AG10803 (cell line): Measurements from ENCODE around the gene GTPBP3.
"Not testable (repeated sequence)": the region's sequence is repeated elsewhere in the genome, so short reads cannot be mapped to it uniquely, and the experiment has no call there.

Source experiments
- DNase-seq: peaks from one replicate; pipeline ENCODE4 v3.0.0; 2010; ENCODE audit warnings: low read depth
- H3K4me3 ChIP-seq: 2 replicates; pipeline ENCODE4 v1.5.1; 2011; ENCODE audit warnings: mild to moderate bottlenecking, low read length, control low read depth
- TF ChIP-seq, protein P1 (sequence below): conservative IDR thresholded peaks from 2 replicates; pipeline ENCODE4 v1.5.1; 2011; ENCODE audit warnings: mild to moderate bottlenecking, low read length, control low read depth, inconsistent platforms

GTPBP3 gene, protein sequence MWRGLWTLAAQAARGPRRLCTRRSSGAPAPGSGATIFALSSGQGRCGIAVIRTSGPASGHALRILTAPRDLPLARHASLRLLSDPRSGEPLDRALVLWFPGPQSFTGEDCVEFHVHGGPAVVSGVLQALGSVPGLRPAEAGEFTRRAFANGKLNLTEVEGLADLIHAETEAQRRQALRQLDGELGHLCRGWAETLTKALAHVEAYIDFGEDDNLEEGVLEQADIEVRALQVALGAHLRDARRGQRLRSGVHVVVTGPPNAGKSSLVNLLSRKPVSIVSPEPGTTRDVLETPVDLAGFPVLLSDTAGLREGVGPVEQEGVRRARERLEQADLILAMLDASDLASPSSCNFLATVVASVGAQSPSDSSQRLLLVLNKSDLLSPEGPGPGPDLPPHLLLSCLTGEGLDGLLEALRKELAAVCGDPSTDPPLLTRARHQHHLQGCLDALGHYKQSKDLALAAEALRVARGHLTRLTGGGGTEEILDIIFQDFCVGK

GRCh38 chr19:17336872-17337674 lies at the start of gene GTPBP3:
Gene GTPBP3, plus strand, starts transcription at chr19:17337553. Its CDS starts 59 bp downstream, at chr19:17337612.
- peak within 1 kb of the TSS; percentile 94 for H3K4me3 ChIP-seq
- TF ChIP-seq, protein P1, sequence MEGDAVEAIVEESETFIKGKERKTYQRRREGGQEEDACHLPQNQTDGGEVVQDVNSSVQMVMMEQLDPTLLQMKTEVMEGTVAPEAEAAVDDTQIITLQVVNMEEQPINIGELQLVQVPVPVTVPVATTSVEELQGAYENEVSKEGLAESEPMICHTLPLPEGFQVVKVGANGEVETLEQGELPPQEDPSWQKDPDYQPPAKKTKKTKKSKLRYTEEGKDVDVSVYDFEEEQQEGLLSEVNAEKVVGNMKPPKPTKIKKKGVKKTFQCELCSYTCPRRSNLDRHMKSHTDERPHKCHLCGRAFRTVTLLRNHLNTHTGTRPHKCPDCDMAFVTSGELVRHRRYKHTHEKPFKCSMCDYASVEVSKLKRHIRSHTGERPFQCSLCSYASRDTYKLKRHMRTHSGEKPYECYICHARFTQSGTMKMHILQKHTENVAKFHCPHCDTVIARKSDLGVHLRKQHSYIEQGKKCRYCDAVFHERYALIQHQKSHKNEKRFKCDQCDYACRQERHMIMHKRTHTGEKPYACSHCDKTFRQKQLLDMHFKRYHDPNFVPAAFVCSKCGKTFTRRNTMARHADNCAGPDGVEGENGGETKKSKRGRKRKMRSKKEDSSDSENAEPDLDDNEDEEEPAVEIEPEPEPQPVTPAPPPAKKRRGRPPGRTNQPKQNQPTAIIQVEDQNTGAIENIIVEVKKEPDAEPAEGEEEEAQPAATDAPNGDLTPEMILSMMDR: no peak
- peak; percentile 98 for DNase-seq

DNA sequence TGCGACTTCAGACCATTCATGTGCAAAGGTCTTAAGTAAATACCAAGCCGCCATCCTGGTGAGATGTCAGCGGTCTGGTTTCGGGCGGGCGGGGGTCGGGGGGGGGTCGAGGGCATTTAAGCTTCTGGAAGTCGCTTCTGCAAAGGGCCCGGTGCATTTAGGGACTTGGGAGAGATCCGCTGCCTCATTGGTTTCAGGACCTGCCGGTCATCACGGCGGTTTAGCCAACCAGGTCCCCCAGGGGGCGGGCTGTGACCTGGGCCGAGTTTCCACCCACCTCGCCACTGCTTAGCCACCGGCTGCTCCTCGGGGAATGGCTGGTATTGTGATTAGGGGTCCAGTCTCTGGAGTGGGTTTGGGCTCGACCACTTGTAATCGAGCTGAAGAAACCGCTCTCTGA lies 47.9 kb upstream of the GTPBP3 start:
- no peak overlapping the region for H3K4me3 ChIP-seq
- peak; percentile 80 for DNase-seq

GRCh38 chr19:17292301-17293074 lies 44.9 kb upstream of the GTPBP3 start:
- peak; percentile 87 for DNase-seq
- H3K4me3 ChIP-seq: peak overlapping the region; percentile 69
- TF ChIP-seq, protein P1: peak; percentile 85

More for the DNA sequence above, 47.9 kb upstream of the GTPBP3 start:
- TF ChIP-seq, protein P1: no peak

GRCh38 chr19:17293605-17294004 lies 43.7 kb upstream of the GTPBP3 start:
- no peak for DNase-seq
- TF ChIP-seq, protein P1: no peak
- no peak overlapping the region for H3K4me3 ChIP-seq

GRCh38 chr19:17294051-17294891 lies 43.1 kb upstream of the GTPBP3 start:
- TF ChIP-seq, protein P1: no peak
- H3K4me3 ChIP-seq: no peak overlapping the region
- no peak for DNase-seq

- DNase-seq, H3K4me3 ChIP-seq: not testable (repeated sequence)
Measured at GRCh38 chr19:17295551-17295950, 41.8 kb upstream of the GTPBP3 start.
